GM13977 (cell line): ENCODE measurements around the gene CTTNBP2.

ENCODE experiments used
- DNase-seq: peaks from one replicate; pipeline ENCODE4 v3.0.0; 2012; ENCODE audit warnings: low spot score
- CTCF ChIP-seq: IDR thresholded peaks from 2 replicates; pipeline ENCODE4 v1.5.1; 2012; ENCODE audit warnings: mild to moderate bottlenecking, control low read depth; ENCODE audit not compliant: insufficient read depth; ENCODE audit errors: extremely low read depth, missing control alignments
- in situ Hi-C: fragments of 300-500 bp; cut with MboI; formaldehyde crosslinking; loops from one replicate; pipeline ENCODE4 v1.12.0; 2022; ENCODE audit warnings: low sequenced_read_pairs, low pct_unique_long_range_greater_than_20kb, mixed read lengths, inconsistent platforms; ENCODE audit not compliant: unreplicated experiment

The CTTNBP2 gene

DNA sequence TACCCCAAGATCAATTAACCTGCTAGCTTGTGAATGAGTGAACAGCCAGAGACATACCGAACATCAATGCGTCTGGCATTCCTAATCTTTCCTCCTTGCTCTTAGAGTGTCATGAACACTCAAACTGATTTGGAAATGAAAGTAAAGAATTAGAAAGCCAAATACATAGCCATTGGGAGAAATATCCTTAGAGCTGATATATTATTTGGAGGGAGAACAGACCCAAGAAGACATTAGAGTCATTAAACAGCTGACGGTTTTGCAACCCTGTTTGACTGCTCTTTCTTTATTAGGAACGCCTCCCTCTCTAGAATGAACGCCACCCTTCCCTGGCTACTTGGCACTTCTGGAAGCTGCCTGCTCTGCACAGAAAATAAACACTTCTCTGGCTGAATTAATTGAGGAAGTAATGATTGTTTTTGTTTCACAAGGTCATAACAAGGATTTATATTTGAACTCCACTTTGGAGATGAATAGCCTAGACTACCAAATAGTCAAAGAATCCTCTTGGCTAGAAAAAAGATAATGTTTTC lies 42.8 kb downstream of the CTTNBP2 start:
- DNase-seq: no peak
- in situ Hi-C loops: no loop called here
- TF ChIP-seq CTCF: no peak

GRCh38 chr7:117829450-117830117 lies 43.7 kb downstream of the CTTNBP2 start:
- TF ChIP-seq CTCF: no peak
- DNase-seq: no peak
- in situ Hi-C loops: no loop called here

GRCh38 chr7:117828825-117829224 lies 44.4 kb downstream of the CTTNBP2 start:
- TF ChIP-seq CTCF: no peak
- in situ Hi-C loops: no loop called here
- no peak for DNase-seq

DNA sequence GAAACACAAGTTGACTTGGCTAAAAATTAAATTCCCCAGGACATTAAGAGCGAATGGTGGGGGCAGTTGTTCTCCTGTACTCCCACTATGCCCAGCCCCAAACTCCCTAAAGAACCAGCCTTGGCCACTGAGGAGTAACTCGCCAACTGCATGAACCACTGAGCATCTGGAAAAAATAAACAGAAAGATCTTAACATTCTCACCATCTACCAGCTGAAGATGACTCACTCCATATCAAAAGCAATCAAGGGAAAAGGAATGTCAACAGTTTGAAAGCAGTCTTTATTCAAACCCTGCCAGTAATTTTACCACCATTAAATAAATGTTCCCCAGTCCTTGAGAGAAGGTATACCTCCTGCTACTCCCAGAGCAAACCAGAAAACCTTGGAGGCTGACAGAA lies 45.4 kb downstream of the CTTNBP2 start:
- no peak for DNase-seq
- in situ Hi-C loops: no loop called here
- TF ChIP-seq CTCF: no peak

DNA sequence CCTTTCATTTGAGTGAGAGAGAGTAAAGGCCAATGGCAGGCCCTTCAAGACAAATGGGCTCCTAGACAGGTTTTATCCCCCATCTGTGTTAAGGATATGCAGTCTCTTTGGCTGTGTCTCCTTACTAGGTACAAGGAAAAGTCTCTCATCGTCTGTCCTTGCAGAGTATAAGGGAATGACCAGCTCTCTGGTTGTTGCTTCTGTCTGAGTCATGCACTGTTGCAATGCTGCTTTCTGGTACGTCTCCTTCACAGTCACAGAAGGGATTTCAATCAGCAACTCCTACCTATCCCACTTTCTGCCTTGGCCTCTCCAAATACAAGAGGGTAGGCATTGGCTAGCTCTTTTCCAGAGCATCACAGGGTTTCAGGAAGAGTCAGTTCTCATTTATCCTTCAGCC lies 48.1 kb downstream of the CTTNBP2 start:
- in situ Hi-C loops: no loop called here
- no peak for DNase-seq

GRCh38 chr7:117824592-117824991 lies 48.6 kb downstream of the CTTNBP2 start:
- in situ Hi-C loops: no loop called here
- DNase-seq: no peak
- no peak for TF ChIP-seq CTCF

More for the DNA sequence above, 48.1 kb downstream of the CTTNBP2 start:
- TF ChIP-seq CTCF: no peak
